Activated CD4-positive, CD25-positive, alpha-beta regulatory T cell treated with anti-CD3 and anti-CD28 coated beads, Interleukin-2, amount 50 U/mL, for 16 hours (primary cell): Measurements from ENCODE around the gene STUM.
"Not testable (repeated sequence)": the region's sequence is repeated elsewhere in the genome, so short reads cannot be mapped to it uniquely, and the experiment has no call there.

Experiments used
- DNase-seq: peaks from one replicate; pipeline ENCODE4 v3.0.0-alpha.2; 2020; ENCODE audit warnings: low read depth, low spot score

Gene STUM

DNA sequence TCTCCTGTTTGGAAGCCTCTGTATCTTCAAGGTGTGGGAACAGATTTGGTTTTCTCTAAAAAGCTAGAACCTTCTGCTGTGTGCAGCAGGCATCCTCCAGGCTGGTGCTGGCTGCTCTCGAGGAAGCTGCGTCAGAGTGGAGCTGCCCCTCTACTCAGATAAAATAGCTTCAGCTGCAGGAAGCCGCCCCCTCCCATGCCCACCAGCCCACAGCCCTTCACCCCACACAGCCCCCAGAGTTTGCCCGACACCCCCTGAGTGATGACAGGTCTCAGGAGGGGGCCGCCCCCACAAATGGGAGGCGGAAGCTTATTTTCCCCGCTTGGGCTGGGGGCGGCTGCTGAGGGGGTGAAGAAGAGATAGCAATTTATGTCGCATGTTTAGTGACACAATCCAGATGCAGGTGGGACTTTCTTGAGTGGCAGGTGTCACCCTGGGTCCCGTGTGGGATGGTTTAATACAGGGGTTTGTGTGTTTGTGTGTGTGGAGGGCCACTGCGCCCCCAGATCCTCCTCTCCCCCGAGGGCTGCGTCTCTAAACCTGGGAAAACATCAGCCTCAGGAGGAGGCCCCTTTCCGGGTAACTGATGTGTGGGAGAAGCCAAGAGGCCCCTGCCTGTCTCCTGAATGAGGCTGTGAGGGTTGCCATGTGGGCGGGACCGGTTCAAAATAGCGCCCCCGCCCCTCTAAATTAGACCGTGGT lies 55.4 kb downstream of the STUM start:
- no peak for DNase-seq

DNA sequence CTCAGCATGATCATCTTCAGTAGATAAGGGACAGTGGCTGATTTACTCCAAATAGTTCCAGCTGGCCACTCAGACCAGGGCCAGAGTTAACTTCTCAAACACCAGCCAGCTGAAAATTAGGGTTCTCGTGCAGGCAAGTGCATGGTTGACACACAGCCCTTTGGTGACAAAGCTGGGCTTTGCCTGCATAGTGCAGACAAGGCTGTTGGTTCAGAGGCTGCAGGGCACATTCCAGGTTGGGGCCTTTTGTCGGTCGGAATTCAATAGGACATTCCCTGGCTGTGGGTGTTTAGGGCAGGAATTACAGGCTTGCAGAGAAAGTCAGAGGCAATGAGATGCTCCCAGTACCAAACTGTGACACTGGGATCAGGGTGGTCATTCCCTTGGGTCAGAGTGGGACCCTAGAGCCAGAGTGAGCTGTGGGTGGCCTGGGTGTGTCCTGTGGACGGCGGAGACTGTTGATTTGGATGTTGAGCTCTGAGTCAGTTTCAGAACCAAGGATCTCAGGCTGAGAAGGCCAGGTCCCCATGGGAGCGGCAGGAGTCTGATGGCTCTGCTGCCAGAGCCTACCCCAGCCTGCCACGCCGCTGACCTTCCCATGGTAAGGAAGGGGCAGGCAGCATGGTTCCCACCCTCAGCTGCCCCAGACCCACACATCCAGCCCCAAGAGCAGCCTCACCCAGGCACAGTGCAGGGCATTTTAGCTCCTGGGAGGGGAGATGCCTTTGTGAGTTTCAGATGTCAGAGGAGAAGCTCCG lies 56.2 kb downstream of the STUM start:
- no peak for DNase-seq

DNA sequence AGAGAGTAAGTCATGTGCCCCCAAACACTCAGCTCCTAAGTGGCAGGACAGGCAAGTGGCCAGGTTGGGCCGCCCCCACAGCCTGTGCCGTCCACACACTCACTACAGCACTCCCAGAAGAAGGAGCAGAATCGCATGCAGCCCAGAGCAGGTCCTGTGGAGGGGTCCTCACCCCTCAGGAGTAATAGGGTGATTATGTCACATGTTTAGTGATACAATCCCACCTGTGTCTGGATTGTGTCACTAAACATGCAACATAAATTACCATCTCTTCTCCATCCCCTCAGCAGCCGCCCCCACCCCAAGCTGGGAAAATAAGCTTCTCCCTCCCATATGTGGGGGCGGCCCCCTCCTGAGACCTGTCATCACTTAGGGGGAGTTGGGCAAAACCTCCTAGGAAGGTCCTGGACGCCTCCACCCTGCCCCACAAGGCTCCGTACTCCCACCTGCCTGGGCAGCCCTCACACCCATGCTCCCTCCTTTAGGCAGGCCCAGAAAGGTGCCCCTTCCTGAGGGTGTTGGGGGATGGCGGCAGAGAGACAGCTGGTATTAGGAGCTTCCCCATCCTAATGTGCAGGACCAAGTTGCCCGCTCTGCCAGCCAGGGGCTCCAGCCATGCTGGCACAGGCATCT lies 56.9 kb downstream of the STUM start:
- DNase-seq = no peak

GRCh38 chr1:226606311-226607267 lies 58.0 kb downstream of the STUM start:
- DNase-seq = no peak

GRCh38 chr1:226607268-226607660 lies 58.7 kb downstream of the STUM start:
- DNase-seq = no peak

- no peak for DNase-seq
Observed at GRCh38 chr1:226607821-226608220, 59.3 kb downstream of the STUM start.

GRCh38 chr1:226608699-226609505 lies 60.3 kb downstream of the STUM start:
- peak; percentile 39 for DNase-seq

GRCh38 chr1:226609836-226610455 lies 61.4 kb downstream of the STUM start:
- DNase-seq = no peak

DNA sequence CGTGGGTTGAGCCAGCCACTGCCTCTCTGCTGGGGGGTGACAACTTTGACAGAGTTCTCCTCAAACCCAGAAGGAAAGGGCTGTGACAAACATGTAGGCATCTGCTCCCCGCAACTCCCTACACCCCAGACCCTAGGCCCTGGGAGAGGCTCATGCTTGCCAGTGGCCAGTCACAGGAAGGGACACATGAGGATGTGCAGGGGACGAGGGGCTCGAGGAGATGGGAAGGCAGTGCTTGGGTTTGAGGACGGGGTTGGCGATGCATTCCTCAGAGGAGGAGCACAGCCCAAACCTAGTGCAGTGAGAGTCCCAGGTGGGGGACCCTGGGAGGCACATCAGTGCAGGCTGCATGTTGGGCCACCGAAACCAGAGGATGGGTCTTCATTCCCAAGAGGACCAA lies 62.1 kb downstream of the STUM start:
- DNase-seq = no peak

- no peak for DNase-seq
Observed at GRCh38 chr1:226611301-226611700, 62.7 kb downstream of the STUM start.

GRCh38 chr1:226611980-226612379 lies 63.4 kb downstream of the STUM start:
- DNase-seq = not testable (repeated sequence)

- DNase-seq = no peak
Observed at GRCh38 chr1:226615876-226616275, 67.3 kb downstream of the STUM start.

DNA sequence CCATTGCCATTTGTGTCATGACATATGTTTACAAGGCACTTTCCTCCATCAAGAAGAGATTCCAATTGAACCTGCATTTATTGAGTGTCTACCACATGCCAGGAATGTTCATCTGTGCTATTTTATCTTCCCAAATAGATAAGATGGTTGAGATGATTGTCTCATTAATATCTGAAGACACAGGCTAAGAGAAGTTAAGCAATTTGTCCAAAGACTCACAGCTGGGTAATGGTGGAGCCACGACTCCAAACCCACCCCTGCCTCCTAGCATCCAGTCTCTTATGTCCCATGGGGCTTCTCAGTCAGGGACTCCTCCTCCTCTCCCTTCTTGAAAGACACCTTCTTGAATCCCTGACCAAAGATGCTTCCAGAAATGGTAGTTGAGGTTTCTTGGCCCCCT lies 68.1 kb downstream of the STUM start:
- DNase-seq = no peak

DNA sequence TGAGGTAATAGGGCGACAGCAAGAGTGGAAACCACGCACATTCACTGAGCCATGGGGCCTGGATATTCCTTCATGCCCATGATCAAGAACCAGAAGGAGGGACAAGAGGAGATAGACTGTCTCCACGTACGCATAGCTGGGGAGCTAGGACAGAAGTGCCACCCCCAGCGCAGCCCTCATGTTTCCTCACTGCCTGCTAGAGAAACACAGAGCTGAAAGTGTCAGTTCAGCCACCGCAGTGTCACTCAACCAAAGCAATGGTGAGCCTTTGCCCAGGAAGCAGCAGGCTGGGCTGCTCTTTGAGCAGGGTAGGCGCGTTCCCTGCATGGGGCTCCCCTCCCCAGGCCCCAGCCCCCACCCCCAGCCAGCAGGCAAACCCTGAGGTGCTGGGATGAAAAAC lies 68.5 kb downstream of the STUM start:
- no peak for DNase-seq

DNA sequence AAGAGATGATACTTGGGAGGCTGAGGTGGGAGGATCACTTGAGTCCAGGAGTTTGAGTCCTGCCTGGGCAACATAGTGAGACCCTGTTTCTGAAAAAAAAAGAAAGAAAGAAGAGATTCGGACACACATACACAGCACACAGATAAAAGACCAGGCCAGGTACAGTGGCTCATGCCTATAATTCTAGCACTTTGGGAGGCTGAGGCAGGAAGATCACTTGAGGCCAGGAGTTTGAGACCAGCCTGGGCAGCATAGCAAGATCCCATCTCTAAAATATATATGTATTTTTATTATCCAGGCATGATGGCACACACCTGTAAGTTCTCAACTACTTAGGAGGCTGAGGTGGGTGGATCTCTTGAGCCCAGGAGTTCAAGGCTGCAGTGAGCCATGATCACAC lies 69.2 kb downstream of the STUM start:
- DNase-seq = not testable (repeated sequence)

- DNase-seq = no peak
Observed at GRCh38 chr1:226618380-226618779, 69.8 kb downstream of the STUM start.

DNA sequence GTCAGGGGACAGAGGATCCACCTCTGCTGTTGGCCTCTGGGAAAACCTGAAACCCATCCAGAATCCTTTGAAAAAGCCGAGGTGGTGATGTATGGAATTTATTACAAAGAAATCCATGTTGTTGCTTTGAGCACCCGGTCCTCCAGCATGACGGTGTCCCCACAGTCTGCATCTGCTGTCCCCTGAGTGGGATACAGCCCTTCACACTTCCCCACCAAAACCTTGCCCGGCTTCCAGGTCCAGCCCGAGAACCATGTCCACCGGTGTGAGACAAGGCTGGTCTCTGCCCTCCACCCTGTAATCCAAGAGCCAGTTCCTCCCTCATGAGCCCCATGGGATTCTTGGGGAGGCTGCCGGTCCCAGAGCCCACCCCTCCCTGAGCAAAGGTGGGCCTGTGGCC lies 70.5 kb downstream of the STUM start:
- no peak for DNase-seq

GRCh38 chr1:226622012-226622411 lies 73.4 kb downstream of the STUM start:
- DNase-seq = no peak

GRCh38 chr1:226624526-226624925 lies 76.0 kb downstream of the STUM start:
- no peak for DNase-seq

DNA sequence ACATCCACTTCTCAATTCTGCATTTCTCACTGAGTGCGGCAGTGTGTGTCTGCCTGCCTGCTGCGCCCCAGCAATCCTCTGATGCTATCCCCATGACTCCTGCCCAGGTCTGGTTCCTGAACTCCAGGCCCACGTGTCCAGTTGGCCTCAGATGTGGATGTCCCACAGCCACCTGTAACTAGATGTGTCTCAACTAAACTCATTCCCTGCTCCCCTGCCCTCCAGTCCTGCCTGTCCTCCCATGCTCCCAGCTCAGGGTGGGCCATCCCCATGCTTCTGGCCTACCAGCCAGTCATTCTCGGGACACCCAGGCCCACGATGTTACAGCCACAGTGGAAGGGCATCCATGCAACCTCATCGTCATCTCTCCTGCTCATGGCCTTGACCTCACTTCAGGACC lies 76.8 kb downstream of the STUM start:
- DNase-seq = no peak
